Activated naive CD4-positive, alpha-beta T cell treated with anti-CD3 and anti-CD28 coated beads, Interleukin-2, amount 50 U/mL, for 72 hours (primary cell): ENCODE measurements around the gene ARL13B. TPM values are rescaled to one million over a fixed set of nuclear protein-coding genes. Genes with fewer than 3 reads are reported as not detected.

Experiments used
- ATAC-seq, 2 donors: fragments of 150-1000 bp; cut with Tn5 transposase; 2 replicates each; pipeline ENCODE4 v1.10.0; 2021; ENCODE audit warnings: mild to moderate bottlenecking in 2 of 2, moderate library complexity in 2 of 2
- DNase-seq, 2 donors: peaks; one replicate each; pipeline ENCODE4 v3.0.0; 2021 to 2022; ENCODE audit warnings: low spot score in 2 of 2
- H3K27ac Mint-ChIP-seq, 2 donors: one replicate each; pipeline ENCODE4 v1.8.0; 2022; ENCODE audit warnings: mild to moderate bottlenecking in 2 of 2, mixed read lengths in 2 of 2
- H3K36me3 Mint-ChIP-seq, 2 donors: one replicate each; pipeline ENCODE4 v1.8.0; 2022; ENCODE audit warnings: mixed read lengths in 2 of 2
- H3K9me3 Mint-ChIP-seq, 2 donors: one replicate each; pipeline ENCODE4 v1.8.0; 2022; ENCODE audit warnings: mixed read lengths in 2 of 2
- total RNA-seq, 2 donors: library from RNA; stranded (reverse); gene quantifications; one replicate each; pipeline ENCODE4 v1.2.3, GENCODE V29; 2022

The ARL13B gene
- total RNA-seq, 2 donors from 2014 or later: 9.0 to 9.5 TPM

DNA sequence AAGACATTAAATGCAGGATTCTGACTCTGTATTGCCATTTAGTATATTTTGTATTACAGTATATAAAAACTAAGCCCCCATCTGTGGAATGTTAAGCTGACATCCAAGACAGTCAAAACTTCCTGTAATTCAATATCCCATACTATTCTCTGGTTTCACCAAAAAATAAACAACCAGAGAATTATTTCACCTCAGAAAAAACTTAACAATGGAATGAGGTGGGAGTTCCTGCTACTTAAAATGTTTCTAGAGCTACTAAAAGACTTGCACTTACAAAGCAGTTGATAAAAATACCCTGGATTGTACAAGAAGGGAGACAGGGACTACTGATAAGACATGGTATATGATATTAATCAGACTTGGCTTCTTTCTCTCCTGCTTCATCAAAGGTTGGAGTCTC lies 8.3 kb downstream of the ARL13B start:
- Mint-ChIP-seq H3K27ac (no peak overlapping the region), H3K36me3 (no peaks in the 10 kb centered on the region)

DNA sequence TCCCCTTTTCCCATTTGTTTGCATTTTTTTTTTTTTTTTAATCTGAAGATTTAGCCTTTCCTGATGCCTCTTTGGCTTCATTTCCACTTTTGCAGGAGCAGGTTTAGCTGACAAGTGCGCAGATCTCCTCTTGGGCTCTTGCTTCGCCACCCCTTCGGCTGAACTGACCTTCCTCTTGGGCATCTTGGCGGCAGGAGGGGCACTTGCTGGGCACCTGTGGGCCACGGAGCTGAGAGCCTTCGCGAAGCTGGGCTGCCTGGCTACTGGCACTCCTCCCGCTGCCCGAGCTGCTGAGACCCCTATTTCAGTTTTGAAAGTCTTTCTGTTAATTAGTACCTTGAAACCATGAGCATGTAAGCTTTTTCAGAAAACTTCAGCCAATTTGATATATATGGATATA lies 8.8 kb downstream of the ARL13B start:
- Mint-ChIP-seq H3K36me3 (no peaks in the 10 kb centered on the region), H3K9me3 (no peaks in the 10 kb centered on the region), H3K27ac (no peak overlapping the region)
- ATAC-seq (no peak), DNase-seq (no peak)

More for the DNA sequence above, 8.3 kb downstream of the ARL13B start:
- ATAC-seq: no peak
- DNase-seq: no peak
- H3K9me3 Mint-ChIP-seq: no peaks in the 10 kb centered on the region

DNA sequence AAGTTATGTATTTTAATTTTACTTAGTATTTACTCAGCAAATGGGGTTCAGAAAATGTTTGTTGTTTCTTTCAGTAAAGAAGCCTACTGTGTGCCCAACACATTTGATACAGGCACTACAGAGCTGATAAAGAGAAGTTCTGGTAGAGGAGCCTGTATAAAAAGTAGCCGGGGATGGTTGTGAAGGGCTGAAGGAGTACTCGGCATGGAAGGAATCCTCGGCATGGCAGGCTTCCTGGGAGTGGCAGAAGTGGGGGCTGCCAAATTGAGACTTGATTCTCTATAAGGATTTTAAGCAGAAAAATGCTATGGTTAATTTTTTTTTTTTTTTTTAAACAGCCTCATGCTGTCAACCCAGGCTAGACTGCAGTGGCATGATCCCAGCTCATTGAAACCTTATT lies 9.3 kb downstream of the ARL13B start:
- H3K36me3 Mint-ChIP-seq: no peaks in the 10 kb centered on the region
- DNase-seq (no peak), ATAC-seq (no peak)
- no peaks in the 10 kb centered on the region for H3K9me3 Mint-ChIP-seq
- H3K27ac Mint-ChIP-seq: no peak overlapping the region

DNA sequence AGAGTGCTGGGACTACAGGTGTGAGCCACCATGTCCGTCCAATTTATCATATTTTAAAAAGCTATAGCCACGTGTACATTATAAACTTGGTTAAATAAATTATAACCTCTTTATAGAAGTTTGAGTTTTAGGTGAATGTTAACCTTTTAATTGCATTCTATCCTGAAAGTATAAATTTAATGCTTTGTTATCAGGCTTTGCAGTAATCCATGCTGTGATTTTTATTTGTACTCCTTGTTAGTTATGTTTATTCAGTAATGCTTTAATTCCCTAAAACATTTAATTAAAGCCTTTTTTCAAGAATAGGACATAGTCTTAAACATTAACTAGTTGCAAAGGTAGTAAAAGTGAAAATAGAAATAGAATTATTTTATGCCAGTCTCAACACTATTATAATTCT lies 11.7 kb downstream of the ARL13B start:
- no peak for ATAC-seq
- H3K36me3 Mint-ChIP-seq: no peaks in the 10 kb centered on the region
- no peaks in the 10 kb centered on the region for H3K9me3 Mint-ChIP-seq
- no peak for DNase-seq
- no peak overlapping the region for H3K27ac Mint-ChIP-seq

DNA sequence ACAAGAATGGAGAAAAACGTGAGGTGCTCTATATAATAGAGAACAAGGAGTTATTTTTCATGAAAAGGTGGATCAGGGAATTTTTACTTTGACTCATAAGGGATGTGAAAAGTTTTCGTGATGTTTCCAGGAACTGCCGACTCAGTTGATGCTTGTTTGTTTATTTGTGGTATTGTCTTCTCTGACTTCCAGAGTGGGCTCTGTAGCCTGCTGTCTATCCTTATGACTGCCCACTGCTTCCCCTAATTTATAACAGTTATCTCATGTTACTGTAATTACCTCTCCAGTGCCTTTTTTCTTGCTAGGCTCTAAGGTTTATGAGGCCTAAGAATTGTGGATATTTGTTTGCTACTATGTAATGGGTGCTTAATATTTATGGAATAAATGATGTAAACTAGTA lies 12.3 kb downstream of the ARL13B start:
- no peak for DNase-seq
- ATAC-seq: no peak
- no peak overlapping the region for H3K27ac Mint-ChIP-seq
- no peaks in the 10 kb centered on the region for H3K9me3 Mint-ChIP-seq
- H3K36me3 Mint-ChIP-seq: no peaks in the 10 kb centered on the region

DNA sequence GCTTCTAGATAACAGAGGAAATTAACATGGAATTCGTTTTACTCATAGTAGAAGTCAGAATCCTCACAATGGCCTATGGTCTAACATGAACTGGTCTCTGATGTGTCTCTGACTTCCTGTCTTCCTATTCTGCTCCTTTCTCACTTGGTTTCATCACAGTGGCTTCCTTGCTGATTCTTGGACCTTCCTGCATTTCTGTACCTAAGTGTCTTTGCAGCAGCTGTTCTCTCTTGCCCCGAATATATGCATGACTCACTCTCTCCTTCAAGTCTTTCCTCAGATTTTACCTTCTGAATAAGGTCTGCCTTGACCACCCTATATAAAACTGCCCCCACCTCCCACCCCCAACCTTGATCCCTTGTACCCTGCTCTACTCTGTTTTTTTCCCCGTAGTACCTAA lies 14.1 kb downstream of the ARL13B start:
- Mint-ChIP-seq H3K9me3 (no peaks in the 10 kb centered on the region), H3K36me3 (no peaks in the 10 kb centered on the region), H3K27ac (no peak overlapping the region)
- DNase-seq: no peak
- no peak for ATAC-seq

DNA sequence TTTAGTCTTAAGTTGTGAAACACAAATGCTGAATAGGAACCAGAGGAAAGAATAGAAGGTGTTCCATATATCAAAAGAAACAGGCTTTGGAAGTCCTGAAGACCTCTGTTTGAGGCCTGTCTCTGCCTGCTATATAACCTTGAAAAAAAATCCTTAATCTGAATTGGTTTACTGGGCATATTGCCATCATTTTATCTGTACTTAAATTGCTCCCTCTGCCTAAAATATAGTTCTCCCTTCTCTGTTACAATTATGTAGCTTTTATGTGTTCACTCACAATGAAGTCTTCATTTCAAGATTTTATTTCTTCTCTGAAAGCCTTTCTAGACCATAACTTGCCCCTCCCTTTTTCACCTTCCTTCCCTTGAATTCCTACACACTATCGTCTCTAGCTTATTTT lies 21.2 kb downstream of the ARL13B start:
- ATAC-seq: no peak
- no peak overlapping the region for H3K27ac Mint-ChIP-seq

DNA sequence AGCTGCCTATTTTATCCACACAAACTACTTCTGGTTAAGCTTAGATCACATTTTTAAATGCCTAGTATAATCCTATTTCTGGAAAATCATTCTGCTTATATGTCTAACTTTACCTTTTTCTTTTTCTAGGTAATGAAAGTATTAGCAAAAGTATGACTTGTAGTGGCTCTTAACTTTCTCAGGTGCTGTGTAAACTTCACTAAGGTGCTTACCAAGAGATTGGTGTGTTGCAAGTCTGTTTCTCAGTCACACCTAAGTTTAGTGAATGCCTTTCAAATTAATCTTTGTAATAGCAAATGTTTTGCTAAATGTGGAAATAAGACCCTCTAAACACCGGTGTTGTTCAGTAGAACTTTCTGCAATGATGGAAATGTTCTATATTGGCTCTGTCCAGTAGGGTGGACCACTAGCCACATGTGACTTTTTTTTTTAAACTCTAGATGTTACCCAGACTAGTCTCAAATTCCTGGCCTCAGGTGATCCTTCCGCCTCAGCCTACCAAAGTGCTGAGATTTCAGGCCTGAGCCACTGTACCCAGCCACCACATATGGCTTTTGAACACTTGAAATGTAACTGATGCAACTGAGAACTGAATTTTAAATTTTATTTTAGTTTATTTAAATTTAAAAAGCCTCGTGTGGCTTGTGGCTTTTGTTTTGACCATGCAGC lies 22.0 kb downstream of the ARL13B start:
- ATAC-seq: peak in 1 of 2 donors; percentile 41
- DNase-seq: no peak
- no peak overlapping the region for H3K27ac Mint-ChIP-seq
- peaks cover 0 to under 1% of the 10 kb centered on the region in 2 donors for H3K36me3 Mint-ChIP-seq
- H3K9me3 Mint-ChIP-seq: no peaks in the 10 kb centered on the region

More for the DNA sequence above, 21.2 kb downstream of the ARL13B start:
- Mint-ChIP-seq H3K9me3 (no peaks in the 10 kb centered on the region), H3K36me3 (no peaks in the 10 kb centered on the region)
- no peak for DNase-seq

DNA sequence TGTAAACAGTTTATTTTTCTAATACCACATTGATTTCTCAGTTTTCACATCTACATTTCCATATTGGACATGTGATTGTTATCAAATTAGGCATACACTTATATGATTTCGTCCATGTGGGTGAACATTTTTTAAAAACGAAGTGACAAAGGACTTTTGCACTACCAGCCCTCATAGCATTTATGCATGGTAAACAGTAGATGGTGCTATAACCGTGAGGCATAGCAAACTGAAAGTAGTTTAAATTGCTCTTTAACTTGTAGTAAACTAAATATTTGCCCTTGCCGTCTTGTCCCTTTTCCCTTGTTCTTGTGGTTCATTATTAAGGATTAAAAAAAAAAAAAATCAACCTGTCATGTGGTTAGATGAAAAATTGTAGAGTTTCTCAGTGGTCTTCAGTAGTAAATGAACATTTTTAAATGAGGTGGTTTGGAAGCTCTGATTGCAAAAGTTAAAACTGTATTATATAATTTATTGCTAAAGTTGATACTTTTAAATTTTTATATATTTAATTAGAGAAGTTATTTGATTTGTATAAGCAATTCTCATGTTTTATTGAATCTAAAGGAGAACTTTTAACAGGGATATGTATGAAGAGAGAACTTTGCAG lies 24.5 kb downstream of the ARL13B start:
- no peak for DNase-seq
- Mint-ChIP-seq H3K9me3 (no peaks in the 10 kb centered on the region), H3K27ac (no peak overlapping the region), H3K36me3 (peaks cover 0 to 6% of the 10 kb centered on the region in 2 donors)
- peak; percentile 56 to 68 for ATAC-seq

DNA sequence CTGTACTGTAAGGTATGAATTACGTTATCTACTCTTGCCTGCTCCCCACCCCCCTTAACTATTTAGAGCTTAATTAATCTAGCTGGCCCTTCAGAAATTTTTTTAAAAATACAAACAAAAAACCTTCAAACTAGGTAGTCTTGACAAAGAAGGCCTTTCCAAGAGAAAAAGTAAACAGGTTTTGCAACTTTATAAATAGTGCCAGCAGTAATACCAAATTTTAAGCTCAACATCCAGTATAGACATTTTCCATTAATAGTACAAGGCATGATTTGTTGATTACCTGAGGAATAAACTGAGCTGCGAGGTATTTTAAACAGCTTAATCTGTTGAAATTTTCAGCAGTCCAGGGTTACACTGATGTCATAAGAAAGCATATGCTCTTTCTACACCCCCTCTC lies 28.3 kb downstream of the ARL13B start:
- Mint-ChIP-seq H3K27ac (no peak overlapping the region), H3K9me3 (peaks cover 0 to 4% of the 10 kb centered on the region in 2 donors), H3K36me3 (peaks cover 0 to 6% of the 10 kb centered on the region in 2 donors)
- ATAC-seq (no peak), DNase-seq (no peak)

DNA sequence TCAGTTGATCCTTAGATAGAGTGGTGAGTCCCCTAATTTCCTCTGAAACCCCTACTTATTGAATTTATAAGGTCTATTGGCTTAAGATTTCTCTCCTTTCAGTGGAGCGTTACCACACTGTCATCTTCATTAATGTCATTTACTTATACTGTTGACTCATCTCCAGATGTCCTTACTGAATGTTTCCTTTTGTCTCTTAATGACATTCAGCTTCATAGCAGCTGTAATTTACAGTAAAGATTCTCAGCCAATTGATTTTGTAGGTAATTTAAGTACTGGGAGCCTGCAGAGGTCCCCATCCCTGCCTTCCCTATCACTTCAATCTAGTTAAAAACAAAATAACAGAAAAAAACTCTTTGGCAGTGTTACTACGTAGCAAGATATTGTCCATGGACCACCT lies 29.7 kb downstream of the ARL13B start:
- H3K9me3 Mint-ChIP-seq: peaks cover 0 to 5% of the 10 kb centered on the region in 2 donors
- peaks cover 1 to 9% of the 10 kb centered on the region in 2 donors for H3K36me3 Mint-ChIP-seq
- ATAC-seq: no peak
- no peak for DNase-seq
- H3K27ac Mint-ChIP-seq: no peak overlapping the region

DNA sequence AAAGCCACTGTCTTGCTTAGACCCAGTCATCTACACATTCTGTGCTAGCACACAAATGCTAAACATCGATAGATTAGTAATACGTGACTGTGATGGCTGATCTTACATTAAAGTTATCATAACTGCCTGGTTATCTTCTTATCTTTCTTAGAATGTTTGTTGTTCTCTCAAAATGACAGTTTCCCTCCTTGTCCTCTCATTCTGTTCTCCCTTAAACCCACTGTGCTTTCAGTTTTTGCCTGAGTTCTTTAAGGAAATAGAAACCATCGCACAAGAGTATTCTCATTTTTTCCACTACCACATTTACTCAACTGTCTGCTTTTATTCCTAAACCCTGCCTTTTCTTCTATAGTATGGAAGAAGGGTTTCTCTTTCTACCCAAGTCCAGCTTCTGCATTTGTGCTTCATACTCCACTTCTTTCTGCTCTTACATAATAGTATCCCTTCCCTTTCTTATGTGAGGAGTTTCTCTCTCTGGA lies 31.3 kb downstream of the ARL13B start:
- ATAC-seq (peak; percentile 88 to 90), DNase-seq (no peak)
- H3K27ac Mint-ChIP-seq: peak overlapping the region; percentile 50 to 83
- H3K36me3 Mint-ChIP-seq: peaks cover 6 to 15% of the 10 kb centered on the region in 2 donors
- H3K9me3 Mint-ChIP-seq: peaks cover 0 to 5% of the 10 kb centered on the region in 2 donors

DNA sequence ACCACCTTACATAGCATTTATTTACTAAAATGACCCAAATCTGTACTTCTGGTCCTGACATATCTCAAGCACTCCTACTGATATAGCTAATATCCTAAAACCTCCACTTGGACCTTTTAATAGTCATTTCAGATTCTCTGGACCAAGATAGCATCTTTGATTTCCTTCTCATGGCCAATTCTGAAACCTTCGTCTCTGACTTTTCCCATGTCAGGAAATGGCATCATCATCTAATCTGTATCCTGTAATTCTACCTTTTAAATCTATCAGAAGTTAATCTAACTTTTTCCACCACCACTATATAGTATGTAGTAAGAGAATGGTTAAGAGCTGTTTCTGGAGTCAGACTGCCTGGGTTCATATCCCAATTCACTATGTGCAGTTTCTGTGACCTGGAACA lies 32.2 kb downstream of the ARL13B start:
- Mint-ChIP-seq H3K36me3 (peaks cover 6 to 12% of the 10 kb centered on the region in 2 donors), H3K27ac (peak overlapping the region; percentile 77 to 83), H3K9me3 (peaks cover 0 to 5% of the 10 kb centered on the region in 2 donors)
- peak in 1 of 2 donors; percentile 26 for ATAC-seq
- DNase-seq: no peak

DNA sequence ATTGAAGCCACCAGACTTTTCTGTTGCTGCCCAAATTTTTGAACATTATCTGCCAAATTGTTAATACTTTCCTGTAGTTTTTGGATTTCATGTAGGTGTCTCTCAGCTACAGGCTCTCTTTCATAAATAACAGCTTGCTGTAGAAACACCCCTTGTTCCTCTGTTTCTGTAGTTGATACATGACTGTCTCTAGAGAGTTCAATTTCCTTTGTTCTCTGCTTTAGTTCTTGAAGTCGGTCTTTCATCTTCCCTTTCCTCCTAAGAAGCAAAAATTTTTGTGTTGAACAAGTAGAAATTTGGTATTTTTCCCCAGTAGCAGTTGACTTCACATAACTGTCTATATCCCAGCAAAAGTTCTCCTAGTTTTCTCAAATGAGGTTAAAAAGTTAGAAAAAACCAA lies 35.1 kb downstream of the ARL13B start:
- DNase-seq (no peak), ATAC-seq (no peak)
- Mint-ChIP-seq H3K9me3 (peaks cover 0 to 5% of the 10 kb centered on the region in 2 donors), H3K27ac (no peak overlapping the region), H3K36me3 (peaks cover 6 to 8% of the 10 kb centered on the region in 2 donors)

DNA sequence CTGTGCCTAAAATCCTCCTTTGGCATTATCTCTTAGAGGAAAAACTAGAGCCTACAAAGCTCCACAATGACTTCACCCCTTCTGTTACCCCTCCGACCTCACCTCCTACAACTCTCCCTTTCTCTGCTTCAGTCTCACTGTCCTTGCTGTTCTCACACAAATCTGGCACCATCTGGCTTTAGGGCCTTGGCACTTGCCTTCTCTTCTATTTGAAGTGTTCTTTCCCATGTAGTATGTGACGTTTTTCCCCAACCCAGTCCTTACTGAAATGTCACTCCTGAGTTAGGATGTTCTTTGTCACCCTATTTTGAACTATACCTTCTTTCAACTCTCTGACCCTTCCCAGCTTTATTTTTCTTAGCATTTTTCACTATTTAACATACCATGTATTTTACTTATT lies 39.7 kb downstream of the ARL13B start:
- no peak for ATAC-seq
- Mint-ChIP-seq H3K36me3 (peaks cover 5% of the 10 kb centered on the region in 2 donors), H3K27ac (no peak overlapping the region), H3K9me3 (no peaks in the 10 kb centered on the region)
- DNase-seq: no peak

DNA sequence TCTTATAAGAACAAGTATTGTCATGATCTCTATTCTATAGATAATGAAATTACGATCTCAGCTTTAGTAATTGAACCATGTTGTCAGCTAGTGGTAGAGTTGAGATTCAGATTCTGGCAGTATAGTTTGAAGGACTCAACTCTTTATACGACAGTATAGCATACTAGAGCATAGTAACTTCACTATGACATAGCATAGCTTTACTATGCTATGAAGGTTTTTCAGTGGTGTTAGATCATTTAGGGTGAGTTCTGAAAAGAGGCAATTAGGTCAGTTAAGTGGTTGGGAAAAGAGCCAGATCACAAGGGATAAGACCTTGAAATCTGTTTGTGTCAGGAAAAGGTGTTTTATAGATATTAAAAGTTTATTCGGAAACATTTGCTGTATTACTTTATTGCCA lies 40.3 kb downstream of the ARL13B start:
- DNase-seq: no peak
- Mint-ChIP-seq H3K27ac (no peak overlapping the region), H3K9me3 (no peaks in the 10 kb centered on the region), H3K36me3 (no peaks in the 10 kb centered on the region)
- ATAC-seq: no peak

DNA sequence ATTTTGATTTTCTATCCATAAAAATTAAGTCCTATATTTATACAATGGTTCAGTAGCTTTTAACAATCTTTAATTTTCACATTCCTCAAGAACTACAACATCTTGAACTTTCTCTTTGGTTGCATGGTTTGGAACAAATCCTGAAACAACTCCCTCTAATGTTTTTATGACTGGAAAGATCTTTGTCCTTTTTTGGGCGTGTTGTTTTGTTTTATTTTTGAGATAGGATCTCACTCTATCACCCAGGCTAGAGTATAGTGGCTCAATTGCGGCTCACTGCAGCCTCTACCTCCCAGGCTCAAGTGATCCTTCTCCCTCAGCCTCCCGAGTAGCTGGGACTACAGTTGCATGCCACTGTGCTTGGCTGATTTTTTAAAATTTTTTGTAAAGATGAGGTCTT lies 44.4 kb downstream of the ARL13B start:
- no peaks in the 10 kb centered on the region for H3K36me3 Mint-ChIP-seq
- no peak for ATAC-seq

DNA sequence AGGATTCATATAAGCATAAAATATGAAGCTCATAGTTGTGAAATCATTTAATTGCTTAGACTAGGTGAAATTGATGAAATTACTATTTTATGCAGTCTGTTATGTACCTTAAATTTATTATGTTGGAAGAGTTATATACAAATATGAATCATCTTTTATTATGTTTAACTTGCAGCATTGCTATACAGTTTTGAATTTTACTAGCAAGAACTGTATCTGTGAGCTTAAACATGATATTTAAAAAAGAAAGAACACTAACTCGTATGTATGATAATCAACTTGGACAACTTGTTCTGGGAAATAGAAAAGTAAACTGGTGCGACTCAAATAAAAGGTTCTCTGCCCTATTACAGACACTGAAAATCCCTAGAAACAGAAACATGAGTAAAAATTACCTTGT lies 46.7 kb downstream of the ARL13B start:
- no peak overlapping the region for H3K27ac Mint-ChIP-seq
- no peaks in the 10 kb centered on the region for H3K9me3 Mint-ChIP-seq
- no peaks in the 10 kb centered on the region for H3K36me3 Mint-ChIP-seq
- ATAC-seq: no peak
- no peak for DNase-seq

More for the DNA sequence above, 44.4 kb downstream of the ARL13B start:
- H3K9me3 Mint-ChIP-seq: no peaks in the 10 kb centered on the region
- no peak overlapping the region for H3K27ac Mint-ChIP-seq
- DNase-seq: no peak
